Astrocyte (in vitro differentiated cells and primary cell): ENCODE data around the gene POLD3. TPM values are rescaled to one million over a fixed set of nuclear protein-coding genes. Genes with fewer than 3 reads are reported as not detected.

ENCODE experiments used
- DNase-seq: peaks from one replicate; pipeline ENCODE4 v3.0.0-alpha.2; 2010; ENCODE audit warnings: low read depth
- FAIRE-seq: peaks from 2 replicates; lab custom pipeline; 2011; peaks lifted over from hg19 to GRCh38; lab: Jason Lieb, UNC
- H2AFZ ChIP-seq: 2 replicates; pipeline ENCODE4 v1.6.0; 2012; ENCODE audit warnings: low read depth, low read length, inconsistent platforms
- H3K27ac ChIP-seq: 2 replicates; pipeline ENCODE4 v1.5.1; 2011; ENCODE audit warnings: low read depth, low read length, inconsistent platforms
- H3K27me3 ChIP-seq: 2 replicates; pipeline ENCODE4 v1.6.0; 2011; ENCODE audit warnings: low read length, inconsistent platforms; ENCODE audit not compliant: insufficient read depth
- H3K36me3 ChIP-seq: 2 replicates; pipeline ENCODE4 v1.5.1; 2011; ENCODE audit warnings: low read length, inconsistent platforms; ENCODE audit not compliant: insufficient read depth
- H3K4me1 ChIP-seq: 2 replicates; pipeline ENCODE4 v1.5.1; 2011; ENCODE audit warnings: low read length, inconsistent platforms; ENCODE audit not compliant: insufficient read depth
- H3K4me2 ChIP-seq: 2 replicates; pipeline ENCODE4 v1.6.0; 2012; ENCODE audit warnings: low read length, inconsistent platforms
- H3K4me3 ChIP-seq: 2 replicates; pipeline ENCODE4 v1.5.1; 2011; ENCODE audit warnings: low read depth, mild to moderate bottlenecking, low read length, inconsistent platforms; ENCODE audit not compliant: insufficient read depth
- H3K79me2 ChIP-seq: 2 replicates; pipeline ENCODE4 v1.6.0; 2012; ENCODE audit warnings: mild to moderate bottlenecking, low read length, inconsistent platforms; ENCODE audit not compliant: insufficient read depth
- H3K9ac ChIP-seq: 2 replicates; pipeline ENCODE4 v1.6.0; 2012; ENCODE audit warnings: mild to moderate bottlenecking, low read length, inconsistent platforms
- H3K9me3 ChIP-seq: 2 replicates; pipeline ENCODE4 v1.5.1; 2012; ENCODE audit warnings: low read depth, mild to moderate bottlenecking, low read length, inconsistent platforms; ENCODE audit not compliant: insufficient read depth
- H4K20me1 ChIP-seq: 2 replicates; pipeline ENCODE4 v1.6.0; 2012; ENCODE audit warnings: low read length, inconsistent platforms; ENCODE audit not compliant: insufficient read depth
- H3K27ac Mint-ChIP-seq: one replicate; pipeline ENCODE4 v1.8.0; 2021; ENCODE audit warnings: mild to moderate bottlenecking, mixed read lengths; ENCODE audit not compliant: unreplicated experiment
- H3K27me3 Mint-ChIP-seq: one replicate; pipeline ENCODE4 v1.8.0; 2021; ENCODE audit warnings: low read depth, mixed read lengths; ENCODE audit not compliant: unreplicated experiment
- H3K36me3 Mint-ChIP-seq: one replicate; pipeline ENCODE4 v1.8.0; 2021; ENCODE audit warnings: low read depth, mixed read lengths; ENCODE audit not compliant: unreplicated experiment
- H3K4me1 Mint-ChIP-seq: one replicate; pipeline ENCODE4 v1.8.0; 2021; ENCODE audit warnings: low read depth, mixed read lengths; ENCODE audit not compliant: unreplicated experiment
- H3K4me3 Mint-ChIP-seq: one replicate; pipeline ENCODE4 v1.8.0; 2021; ENCODE audit warnings: mild to moderate bottlenecking, moderate library complexity, mixed read lengths; ENCODE audit not compliant: unreplicated experiment
- H3K9me3 Mint-ChIP-seq: one replicate; pipeline ENCODE4 v1.8.0; 2021; ENCODE audit warnings: mild to moderate bottlenecking, mixed read lengths; ENCODE audit not compliant: unreplicated experiment
- EZH2 ChIP-seq: IDR thresholded peaks from 2 replicates; pipeline ENCODE4 v1.6.1; 2012; ENCODE audit warnings: mild to moderate bottlenecking, low read length, inconsistent platforms; ENCODE audit not compliant: insufficient read depth
- total RNA-seq: library from RNA; stranded (reverse); gene quantifications from 2 replicates; pipeline ENCODE4 v1.2.1, GENCODE V29; 2021
- TF ChIP-seq, protein P1 (sequence below): IDR thresholded peaks from 2 replicates; pipeline ENCODE4 v1.5.1; 2011; ENCODE audit warnings: low read depth, mild to moderate bottlenecking, inconsistent platforms, low read length, moderate library complexity; ENCODE audit not compliant: insufficient read depth

The POLD3 gene
- total RNA-seq, 1 donor from 2014 or later = 6.5 TPM

DNA sequence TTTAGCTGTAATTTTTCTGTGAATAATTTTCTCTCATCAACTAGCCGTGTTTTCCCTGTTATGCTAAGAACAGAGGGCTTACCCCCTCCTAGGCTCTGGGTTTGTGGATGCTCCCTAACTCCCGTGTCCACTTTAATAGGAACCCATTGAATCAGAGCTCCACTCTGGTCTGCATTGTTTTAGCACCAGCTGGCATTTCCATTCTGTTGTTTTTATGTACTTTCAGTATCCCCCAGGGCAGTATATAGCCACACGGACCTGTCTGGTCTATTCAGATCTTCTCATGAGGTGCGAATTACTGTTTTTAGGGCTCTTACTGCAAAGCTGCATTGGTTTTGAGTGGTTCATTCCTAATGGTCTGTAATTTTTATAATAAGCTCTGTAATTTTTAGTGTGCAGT is 16.0 kb downstream of the POLD3 start:
- H3K36me3 Mint-ChIP-seq = peaks cover 10% of the 10 kb centered on the region

DNA sequence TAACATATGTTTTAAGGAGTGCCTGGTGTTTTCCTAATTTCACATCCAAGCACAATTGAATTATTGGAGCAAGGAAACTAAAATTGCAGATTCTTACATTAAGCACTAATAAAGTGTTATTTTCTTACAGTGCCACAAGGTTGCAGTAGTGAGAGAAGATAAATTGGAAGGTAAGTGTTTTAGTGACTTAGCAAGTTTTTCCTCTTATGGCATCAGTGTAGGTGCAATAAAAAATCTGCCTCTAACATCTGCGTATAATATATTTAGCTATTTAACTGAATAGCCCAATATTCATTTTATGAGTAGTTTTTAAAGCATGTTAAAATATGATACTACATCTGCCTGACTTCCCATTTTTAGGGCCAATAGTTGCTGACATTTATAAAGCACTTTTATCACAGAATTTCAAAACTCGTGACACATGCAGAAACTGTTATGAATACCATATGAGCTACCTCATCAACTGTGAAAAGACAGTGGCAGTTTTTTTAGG is 19.0 kb downstream of the POLD3 start:
- Histone ChIP-seq H4K20me1 (no peaks in the 10 kb centered on the region), H3K4me1 (no peaks in the 10 kb centered on the region), H3K4me2 (no peak overlapping the region), H3K27me3 (no peaks in the 10 kb centered on the region), H3K36me3 (peaks cover 19% of the 10 kb centered on the region), H3K9me3 (no peaks in the 10 kb centered on the region), H3K79me2 (no peaks in the 10 kb centered on the region), H2AFZ (no peak overlapping the region), H3K9ac (peak overlapping the region; percentile 20), H3K27ac (peak overlapping the region; percentile 27), H3K4me3 (no peak overlapping the region)
- DNase-seq (peak; percentile 54), FAIRE-seq (peak; percentile 13)
- Mint-ChIP-seq H3K9me3 (no peaks in the 10 kb centered on the region), H3K4me3 (no peak overlapping the region), H3K27ac (no peak overlapping the region), H3K27me3 (no peaks in the 10 kb centered on the region), H3K36me3 (peaks cover 3% of the 10 kb centered on the region), H3K4me1 (no peaks in the 10 kb centered on the region)
- TF ChIP-seq, protein P1, sequence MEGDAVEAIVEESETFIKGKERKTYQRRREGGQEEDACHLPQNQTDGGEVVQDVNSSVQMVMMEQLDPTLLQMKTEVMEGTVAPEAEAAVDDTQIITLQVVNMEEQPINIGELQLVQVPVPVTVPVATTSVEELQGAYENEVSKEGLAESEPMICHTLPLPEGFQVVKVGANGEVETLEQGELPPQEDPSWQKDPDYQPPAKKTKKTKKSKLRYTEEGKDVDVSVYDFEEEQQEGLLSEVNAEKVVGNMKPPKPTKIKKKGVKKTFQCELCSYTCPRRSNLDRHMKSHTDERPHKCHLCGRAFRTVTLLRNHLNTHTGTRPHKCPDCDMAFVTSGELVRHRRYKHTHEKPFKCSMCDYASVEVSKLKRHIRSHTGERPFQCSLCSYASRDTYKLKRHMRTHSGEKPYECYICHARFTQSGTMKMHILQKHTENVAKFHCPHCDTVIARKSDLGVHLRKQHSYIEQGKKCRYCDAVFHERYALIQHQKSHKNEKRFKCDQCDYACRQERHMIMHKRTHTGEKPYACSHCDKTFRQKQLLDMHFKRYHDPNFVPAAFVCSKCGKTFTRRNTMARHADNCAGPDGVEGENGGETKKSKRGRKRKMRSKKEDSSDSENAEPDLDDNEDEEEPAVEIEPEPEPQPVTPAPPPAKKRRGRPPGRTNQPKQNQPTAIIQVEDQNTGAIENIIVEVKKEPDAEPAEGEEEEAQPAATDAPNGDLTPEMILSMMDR = peak; percentile 64
- no peak for TF ChIP-seq EZH2

More for the DNA sequence above, 16.0 kb downstream of the POLD3 start:
- no peak for TF ChIP-seq EZH2
- TF ChIP-seq, protein P1 = no peak
- Histone ChIP-seq H3K27me3 (no peaks in the 10 kb centered on the region), H3K9ac (no peak overlapping the region), H2AFZ (no peak overlapping the region), H4K20me1 (no peaks in the 10 kb centered on the region), H3K27ac (no peak overlapping the region), H3K79me2 (no peaks in the 10 kb centered on the region), H3K4me1 (no peaks in the 10 kb centered on the region), H3K36me3 (peaks cover 22% of the 10 kb centered on the region), H3K4me3 (no peak overlapping the region), H3K9me3 (no peaks in the 10 kb centered on the region), H3K4me2 (no peak overlapping the region)
- no peak for DNase-seq
- no peaks in the 10 kb centered on the region for H3K4me1 Mint-ChIP-seq
- no peak overlapping the region for H3K27ac Mint-ChIP-seq
- no peak for FAIRE-seq
- no peaks in the 10 kb centered on the region for H3K9me3 Mint-ChIP-seq
- H3K4me3 Mint-ChIP-seq = no peak overlapping the region
- H3K27me3 Mint-ChIP-seq = no peaks in the 10 kb centered on the region

DNA sequence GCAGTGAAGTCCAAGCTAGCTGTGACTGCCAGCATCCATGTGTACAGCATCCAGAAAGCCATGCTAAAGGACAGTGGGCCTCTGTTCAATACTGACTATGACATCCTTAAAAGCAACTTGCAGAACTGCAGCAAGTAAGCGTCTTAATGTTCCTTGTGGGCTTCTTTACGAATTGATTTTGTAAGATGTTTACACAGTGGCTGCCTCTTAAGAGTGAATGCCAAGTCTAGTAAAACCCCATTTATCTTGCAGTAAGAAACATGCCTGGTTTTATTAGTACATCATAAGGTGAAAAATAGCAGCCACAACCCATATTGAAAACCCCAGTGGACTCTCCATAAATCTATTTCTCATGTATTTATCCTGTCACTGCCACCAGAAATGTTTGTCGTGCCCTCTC is 20.5 kb downstream of the POLD3 start:
- DNase-seq (no peak), FAIRE-seq (no peak)
- no peaks in the 10 kb centered on the region for H4K20me1 ChIP-seq
- H3K27ac Mint-ChIP-seq = no peak overlapping the region
- H3K9ac ChIP-seq = no peak overlapping the region
- no peaks in the 10 kb centered on the region for H3K4me1 ChIP-seq
- H3K79me2 ChIP-seq = no peaks in the 10 kb centered on the region
- H3K9me3 Mint-ChIP-seq = no peaks in the 10 kb centered on the region
- peaks cover 19% of the 10 kb centered on the region for H3K36me3 ChIP-seq
- no peak overlapping the region for H3K4me3 Mint-ChIP-seq
- no peak overlapping the region for H3K4me2 ChIP-seq
- no peaks in the 10 kb centered on the region for H3K27me3 Mint-ChIP-seq
- H3K36me3 Mint-ChIP-seq = peaks cover 3% of the 10 kb centered on the region
- no peak overlapping the region for H2AFZ ChIP-seq
- no peaks in the 10 kb centered on the region for H3K27me3 ChIP-seq
- H3K4me1 Mint-ChIP-seq = no peaks in the 10 kb centered on the region
- TF ChIP-seq, protein P1 = no peak
- TF ChIP-seq EZH2 = no peak
- no peaks in the 10 kb centered on the region for H3K9me3 ChIP-seq
- no peak overlapping the region for H3K4me3 ChIP-seq
- H3K27ac ChIP-seq = no peak overlapping the region
